Right renal cortex interstitium (tissue), 3 donors: ENCODE results near the gene SLC45A3. TPM values are rescaled to one million over a fixed set of nuclear protein-coding genes. Genes with fewer than 3 reads are reported as not detected.

ENCODE experiments used
- DNase-seq, 3 donors: peaks; one replicate each; pipeline ENCODE4 v3.0.0-alpha.2; 2013; ENCODE audit warnings: low read depth in 3 of 3, low spot score in 2 of 3
- polyA plus RNA-seq, 3 donors: library from polyadenylated mRNA; unstranded; fragments of 120-200 nt; gene quantifications; one replicate each; pipeline ENCODE4 v1.2.1, GENCODE V29; 2013; ENCODE audit not compliant: insufficient read length in 3 of 3

The SLC45A3 gene
- polyA plus RNA-seq, 3 donors = 6.8 to 8.2 (median 6.9) TPM

DNA sequence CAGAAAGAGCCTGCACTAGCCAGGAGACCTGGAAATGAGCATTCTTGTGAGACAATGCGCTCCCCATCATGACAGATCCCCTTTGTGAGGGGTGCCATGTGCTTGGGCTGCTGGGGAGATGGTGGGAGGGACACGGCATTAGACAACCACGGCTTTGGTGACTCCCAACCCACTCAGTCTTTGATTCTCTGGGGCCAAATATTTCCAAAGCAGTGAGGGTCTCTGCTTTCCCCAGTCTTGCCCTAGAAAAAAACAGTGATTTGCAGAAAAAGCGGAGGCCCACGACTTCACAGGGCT, 10.2 kb downstream of the SLC45A3 start:
- DNase-seq = no peak

DNA sequence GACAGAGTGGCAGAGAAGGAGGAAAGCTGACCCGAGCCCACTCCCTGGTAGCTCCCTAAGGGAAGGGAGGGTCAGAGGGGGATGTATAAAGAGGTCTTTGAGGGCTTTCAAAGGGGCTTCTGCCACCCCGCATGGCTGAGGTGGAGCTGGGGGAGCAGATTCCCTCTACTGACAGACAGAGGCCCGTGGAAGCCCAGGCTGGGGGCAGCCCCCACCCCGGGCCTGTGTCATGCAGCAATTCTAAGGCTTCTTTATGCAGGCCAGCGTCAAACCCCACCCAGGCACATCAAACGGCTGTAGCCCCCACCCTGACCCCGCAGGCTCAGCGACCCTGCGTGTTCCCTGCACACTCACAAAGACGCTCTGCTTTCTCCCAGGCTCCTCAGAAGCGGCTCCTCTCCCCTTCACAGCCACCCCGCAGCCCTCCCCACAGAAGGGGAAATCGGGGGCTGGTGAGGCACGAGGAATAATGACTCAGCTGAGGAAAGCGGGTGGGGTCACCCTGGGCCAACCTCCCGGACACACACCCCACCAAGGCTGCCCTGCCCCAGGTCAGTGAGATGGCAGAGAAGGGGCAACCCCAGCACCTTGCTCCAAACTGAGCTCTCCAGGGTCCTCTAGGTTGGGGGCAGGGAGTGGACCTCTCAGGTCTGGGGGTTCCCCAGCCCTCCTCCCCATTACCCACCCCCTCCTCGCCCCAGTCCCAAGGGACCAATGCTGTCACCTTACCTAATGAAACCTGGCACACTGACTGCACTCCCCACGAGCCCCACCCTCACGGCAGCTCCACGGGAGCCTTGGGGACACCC, 10.8 kb downstream of the SLC45A3 start:
- no peak for DNase-seq

DNA sequence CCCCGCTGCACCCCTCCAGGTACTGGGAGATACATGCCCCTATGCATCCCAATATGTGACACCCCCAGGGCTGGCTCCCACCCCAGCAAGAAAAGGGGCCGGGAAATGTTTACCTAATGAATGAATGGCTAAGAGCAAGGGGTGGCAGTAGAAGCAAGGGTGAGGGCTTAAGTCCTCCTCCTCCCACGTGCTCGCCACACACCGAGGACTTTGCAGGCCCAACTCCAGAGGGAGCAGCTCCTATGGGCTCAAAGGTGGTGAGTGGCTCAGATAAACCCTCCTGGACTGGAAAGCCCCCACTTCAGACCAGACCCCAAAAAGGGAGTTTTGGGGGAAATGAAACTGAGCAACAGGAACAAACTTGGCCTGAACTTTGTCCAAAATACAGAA, 11.4 kb downstream of the SLC45A3 start:
- no peak for DNase-seq

DNA sequence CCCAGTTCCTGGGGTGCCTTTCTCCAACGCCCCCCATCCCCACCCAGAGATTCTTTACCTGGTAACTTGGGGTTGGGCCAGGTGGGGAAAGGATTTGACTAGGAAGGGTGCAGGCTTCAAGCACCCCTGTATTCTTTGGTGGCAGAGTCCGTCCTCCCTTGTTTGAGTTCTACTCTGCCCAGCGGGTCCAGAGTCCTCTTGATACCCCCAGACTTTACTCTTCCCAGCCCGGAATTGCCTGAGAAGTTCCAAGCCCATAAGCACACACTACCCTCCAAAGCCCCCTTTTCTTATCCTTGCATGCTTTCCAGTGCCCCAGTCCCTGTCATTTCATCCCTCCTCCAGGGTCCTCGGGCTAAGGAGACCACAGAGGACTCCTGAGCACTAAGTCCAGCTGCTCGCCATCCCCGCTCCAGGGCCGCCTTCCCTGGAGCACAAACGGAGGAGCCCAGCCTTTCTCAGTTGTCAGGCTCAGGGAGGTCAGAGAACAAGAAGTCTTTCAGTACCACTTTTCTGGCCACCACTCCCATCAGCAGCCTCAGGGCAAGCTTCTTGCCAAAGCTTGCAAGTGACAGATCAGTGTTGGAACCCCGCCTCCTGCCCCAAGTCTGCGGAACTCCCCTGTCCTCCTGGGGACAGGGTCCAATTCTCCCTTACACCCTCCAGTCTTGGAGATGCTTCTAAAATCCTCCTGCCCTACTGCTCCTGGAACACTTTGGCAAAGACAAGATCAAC, 12.2 kb downstream of the SLC45A3 start:
- DNase-seq = no peak

DNA sequence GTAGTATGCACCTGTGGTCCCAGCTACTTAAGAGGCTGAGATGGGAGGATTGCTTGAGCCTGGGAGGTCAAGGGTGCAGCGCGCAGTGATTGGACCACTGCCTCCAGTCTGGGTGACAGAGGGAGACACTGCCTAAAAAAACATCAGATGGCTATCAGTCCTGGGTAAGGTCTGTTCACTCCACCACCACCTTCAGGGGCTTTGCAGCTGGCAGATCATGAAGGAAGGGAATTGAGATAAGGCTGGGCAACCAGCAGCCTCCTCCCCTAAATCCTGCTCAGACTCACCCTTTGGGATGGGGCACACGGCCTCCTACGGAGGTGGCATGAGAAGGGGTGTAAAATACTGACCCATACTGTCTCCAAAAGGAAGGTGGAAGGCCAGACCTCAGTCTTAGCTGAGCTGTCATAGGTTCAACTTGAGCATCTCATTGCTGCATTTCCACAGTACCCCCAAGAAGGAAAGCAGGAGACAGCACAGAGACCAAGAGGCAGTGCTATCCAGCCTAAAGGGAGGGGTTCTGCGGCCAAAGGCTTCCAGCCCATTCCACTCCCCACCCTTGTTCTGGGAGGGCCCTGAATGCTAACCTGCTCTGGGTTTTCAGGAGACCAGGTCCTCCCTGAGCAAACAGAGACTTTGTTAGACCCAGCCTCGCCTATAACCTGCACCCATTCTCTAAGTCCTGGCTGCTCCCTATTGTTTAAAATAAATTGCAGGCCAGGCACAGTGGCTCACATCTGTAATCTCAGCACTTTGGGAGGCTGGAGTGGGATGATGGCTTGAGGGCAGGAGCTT, 13.7 kb downstream of the SLC45A3 start:
- DNase-seq = no peak

DNA sequence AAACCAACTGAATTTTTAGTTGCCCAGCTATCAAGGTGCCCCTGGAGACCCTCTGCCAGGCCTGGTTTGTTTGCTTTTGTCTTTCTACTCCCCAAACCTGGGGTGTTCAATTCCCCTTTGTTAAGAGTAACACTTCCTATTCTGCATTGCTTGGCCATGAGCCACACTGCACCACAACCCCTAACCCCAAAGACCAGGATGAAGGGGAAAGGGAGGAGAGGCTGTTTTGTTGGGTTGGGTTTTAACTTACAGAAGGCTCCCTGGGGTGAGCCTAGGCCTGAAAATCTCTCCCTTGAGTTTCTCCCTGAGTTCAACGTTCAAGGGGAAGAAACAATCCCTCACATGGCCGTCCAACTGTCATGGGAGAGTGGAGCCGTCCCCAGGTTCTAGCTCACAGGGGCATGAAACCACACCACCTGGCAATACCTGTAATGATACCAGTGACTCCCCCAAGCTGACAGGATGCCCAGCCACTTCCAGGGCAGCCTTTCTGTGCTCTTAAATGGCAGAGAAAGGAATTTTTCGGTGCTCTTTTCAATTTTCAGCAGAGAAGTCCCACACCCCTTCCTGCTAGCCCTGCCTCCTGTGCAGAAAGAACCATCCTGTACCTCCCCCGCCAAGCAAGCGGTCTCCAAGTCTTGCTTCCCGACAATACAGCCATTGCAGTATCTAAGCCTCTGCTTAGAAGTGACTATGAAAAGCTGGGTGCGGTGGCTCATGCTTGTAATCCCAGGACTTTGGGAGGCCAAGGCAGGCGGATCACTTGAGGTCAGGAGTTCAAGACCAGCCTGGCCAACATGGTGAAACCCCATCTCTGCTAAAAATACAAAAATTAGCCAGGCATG, 14.9 kb downstream of the SLC45A3 start:
- no peak for DNase-seq

DNA sequence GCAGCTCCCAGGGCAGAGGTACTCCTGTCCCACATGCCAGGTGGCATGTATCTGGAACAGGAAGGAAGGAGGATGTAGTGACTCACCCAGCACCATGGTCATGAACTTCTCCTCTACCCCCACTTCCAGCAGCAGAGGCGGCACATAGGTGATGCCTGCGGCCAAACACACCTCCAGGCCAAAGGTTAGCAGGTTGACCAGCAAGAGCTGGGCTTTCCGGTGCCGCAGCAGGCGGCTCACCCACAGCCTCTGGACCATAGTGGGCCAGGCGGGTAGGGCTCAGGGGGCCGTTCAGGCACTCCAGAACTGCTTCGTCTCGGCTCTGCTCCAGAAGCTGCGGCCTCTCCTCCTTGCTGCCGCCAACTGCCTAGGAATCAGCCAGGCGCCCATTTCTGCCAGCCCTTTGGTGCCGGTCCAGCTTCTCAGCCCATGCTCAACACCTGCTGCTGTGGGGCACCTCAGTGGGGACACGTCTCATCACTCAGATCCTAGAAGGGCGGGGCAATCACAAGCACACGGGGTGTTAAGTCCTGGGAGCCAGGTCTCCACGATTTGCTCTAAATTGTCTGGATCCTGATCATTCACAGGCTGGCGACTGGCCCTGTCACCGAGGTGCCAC, 15.8 kb downstream of the SLC45A3 start:
- no peak for DNase-seq

DNA sequence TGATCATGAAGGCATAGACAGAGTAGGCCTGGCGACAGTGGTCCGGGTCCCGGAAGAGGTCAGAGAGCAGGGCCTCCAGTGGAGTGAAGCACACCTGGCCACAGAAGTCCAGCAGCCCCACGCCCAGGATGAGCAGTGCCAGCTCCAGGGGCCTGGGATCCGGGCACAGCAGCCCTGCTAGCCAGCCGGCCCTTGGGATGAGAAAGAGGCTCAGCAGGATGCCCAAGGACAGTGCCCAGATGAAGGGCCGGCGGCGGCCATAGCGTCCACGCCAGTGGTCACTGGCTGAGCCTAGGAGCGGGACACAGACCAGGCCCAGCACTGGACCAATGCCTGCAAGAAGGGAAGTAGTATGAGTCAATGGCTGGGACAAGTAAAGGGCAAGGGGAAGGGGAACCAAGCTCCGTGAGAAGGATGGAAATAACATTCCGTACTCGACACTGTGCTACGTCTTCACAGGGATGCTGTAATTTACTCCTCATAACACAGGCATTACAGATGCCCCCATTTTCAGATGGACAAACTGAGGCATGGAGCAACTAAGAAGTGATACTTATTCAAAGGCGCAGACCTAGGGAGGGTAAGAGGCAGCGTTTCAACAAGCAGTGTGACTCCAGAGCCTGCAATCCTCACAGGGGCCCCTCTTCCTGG, 16.9 kb downstream of the SLC45A3 start:
- DNase-seq = no peak

DNA sequence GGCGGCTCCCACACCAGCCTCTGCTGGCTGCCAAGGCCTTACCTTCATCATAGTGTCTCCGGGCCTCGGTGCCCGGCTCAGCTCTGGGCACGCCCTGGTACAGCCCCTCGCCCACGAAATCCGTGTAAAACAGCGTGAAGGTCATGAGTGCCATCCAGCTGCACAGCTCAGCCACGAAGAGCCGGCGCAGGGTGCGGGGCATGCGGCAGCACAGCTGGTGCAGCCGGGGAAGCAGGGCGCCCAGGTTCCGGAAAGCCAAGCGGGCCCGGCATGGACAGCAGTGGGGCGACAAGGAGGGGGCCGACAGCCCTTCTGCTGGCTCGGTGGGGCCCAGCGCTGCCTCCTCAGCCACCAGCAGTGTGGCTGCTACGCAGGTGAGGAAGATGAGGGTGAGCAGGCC, 17.5 kb downstream of the SLC45A3 start:
- DNase-seq = no peak

DNA sequence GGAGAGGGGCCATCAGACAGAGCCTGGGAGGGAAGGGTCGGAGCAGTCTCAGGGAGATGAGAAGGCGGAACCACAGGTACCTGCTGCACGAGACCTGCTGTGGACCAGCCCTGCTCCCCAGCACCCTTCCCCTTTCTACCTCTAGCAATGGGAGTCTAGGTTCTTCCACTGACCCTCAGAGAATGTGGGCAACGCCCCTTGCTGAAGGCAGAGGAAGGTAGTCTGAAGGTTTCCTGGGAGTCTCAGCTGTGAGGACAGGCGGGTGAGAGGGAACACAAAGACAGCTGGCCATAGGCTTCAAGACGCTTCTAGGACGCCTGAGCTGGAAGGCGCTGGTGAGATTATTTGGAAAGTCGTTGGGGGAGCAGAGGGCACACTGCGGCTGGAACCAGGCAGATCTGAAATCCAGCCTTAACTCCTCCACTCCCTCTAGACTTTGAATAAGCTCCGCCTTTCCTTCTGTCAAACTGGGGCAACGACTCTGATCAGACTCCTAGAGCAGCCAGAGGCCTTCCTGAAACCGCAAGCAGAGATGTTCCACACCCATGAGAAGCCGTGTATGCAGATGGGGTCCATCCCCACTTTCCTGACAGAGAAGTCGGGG, 18.1 kb downstream of the SLC45A3 start:
- DNase-seq = no peak

DNA sequence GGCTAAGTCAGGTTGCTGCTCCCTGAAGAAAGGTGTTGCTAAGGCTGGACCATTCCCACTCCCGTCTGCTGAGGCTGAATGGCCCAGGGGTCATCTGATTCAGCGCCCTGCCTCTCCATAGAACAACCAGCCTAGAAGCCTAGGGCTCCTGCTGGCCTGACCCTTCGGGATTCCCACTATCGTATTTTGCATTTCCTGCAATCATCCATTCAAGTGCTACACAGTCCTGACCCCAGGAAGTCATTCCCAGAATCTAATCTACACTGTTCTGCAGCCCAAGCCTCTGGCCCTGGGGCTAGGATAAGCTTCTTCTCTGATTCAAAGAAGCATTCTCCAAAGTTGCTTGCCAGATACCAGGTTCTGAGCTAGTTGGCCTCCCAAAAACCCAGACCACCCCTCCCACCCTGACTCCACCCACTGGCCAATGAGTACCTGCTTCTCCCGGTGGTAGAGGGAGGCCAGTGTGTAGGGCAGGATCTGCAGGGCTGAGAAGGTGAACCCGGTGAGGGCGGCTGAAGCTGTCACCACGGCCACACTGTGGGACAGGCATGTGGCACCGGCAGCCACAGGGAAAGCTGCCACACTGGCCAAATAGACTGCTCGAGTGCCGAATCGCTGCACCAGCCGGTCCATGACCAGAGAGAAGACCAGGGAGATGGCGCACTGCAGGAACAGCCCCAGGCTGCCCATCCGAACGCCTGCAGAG, 18.7 kb downstream of the SLC45A3 start:
- no peak for DNase-seq

DNA sequence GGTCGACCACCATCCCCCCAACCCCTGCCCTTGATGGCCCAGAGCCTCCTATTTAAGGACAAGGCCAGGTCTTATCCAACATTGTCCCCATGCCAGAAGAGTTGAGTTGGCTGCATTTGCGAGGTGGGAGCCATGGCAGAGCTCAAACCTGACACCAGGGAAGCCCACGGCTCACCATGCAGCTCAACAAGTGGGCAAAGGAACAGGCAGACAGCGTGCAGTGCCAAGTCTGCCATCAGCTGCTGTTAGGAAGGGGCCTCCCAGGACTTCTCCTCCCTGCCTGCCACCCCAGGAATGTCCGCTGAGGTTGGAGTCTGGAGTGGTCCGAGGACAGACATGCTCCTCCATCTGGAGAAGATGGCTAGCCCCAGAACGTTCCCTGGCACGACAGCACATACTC, 19.9 kb downstream of the SLC45A3 start:
- no peak for DNase-seq

DNA sequence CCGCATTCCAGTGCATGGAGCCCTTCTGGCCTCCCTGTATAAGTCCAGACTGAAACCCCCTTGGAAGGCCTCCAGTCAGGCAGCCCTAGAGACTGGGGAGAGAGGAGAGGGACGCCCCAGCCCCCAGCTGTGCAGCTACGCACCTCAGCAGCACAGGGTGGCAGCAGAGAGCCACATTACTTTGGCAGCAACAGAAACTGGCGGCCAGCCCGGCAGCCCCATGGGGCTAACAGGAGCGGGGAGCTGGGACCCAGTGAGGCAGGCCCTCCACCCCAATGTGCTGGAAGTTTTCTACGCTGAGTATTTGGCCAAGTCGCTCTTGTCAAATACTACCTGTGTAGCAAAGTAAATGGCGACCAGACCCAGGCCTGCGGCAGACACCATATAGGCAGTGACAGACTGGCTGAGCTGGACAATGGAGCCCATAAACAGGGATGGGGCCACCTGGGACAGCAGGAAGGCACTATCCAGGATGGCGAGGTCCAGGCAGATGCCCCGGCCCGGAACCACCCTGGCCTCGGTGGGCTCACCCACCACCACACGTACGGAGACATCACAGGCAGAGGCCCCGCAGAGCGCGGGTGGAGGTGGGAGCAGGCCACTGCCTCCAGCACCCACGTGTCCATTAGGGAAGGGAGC, 21.2 kb downstream of the SLC45A3 start:
- no peak for DNase-seq

DNA sequence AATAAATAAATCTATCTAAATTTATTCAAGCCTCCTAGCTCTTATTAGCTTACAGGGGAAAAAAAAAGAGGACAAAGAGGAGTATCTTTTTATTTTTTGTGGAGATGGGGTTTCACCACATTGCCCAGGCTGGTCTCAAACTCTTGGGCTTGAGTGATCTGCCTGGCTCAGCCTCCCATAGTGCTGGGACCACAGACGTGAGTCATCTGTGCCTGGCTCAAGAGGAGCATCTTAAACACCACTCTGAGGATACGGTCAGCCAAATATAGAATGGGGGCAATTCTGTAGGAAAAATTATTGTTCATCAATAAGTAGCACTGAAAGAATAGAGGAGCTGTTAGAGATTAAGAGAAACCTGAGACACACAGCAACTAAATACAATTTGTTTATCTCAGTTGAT, 24.1 kb downstream of the SLC45A3 start:
- no peak for DNase-seq

DNA sequence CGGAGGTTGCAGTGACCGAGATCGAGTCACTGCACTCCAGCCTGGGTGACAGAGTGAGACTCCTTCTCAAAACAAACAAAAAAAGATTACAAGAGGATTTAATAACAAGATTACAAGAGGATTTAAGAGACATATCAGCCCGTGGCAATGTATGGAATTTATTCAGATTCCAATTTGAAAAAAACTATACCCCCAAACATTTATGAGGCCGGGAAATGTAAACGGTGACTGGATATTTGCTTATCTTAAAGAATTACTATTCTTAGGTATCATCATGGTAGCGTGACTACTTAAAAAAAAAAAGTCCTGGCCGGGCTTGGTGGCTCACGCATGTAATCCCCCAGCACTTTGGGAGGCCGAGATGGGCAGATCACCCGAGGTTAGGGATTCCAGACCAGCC, 27.3 kb downstream of the SLC45A3 start:
- DNase-seq = no peak

DNA sequence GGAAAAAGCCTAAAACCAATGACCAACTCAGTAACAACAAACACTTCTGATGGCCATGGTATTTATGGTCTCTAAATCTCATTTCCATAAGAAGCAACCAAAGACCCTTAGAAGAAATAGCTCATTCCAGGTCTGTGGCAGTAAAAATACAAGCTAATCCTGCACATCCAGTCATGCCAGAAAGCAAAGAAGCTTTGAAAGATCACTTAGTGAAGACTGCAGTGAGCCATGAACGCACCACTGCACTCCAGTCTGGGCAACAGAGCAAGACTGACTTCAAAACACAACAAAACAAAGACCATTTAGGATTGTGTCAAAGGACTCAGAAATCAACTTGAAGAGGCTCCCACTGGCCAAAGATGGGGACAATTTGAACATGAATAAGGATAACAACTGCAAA, 30.1 kb downstream of the SLC45A3 start:
- no peak for DNase-seq

DNA sequence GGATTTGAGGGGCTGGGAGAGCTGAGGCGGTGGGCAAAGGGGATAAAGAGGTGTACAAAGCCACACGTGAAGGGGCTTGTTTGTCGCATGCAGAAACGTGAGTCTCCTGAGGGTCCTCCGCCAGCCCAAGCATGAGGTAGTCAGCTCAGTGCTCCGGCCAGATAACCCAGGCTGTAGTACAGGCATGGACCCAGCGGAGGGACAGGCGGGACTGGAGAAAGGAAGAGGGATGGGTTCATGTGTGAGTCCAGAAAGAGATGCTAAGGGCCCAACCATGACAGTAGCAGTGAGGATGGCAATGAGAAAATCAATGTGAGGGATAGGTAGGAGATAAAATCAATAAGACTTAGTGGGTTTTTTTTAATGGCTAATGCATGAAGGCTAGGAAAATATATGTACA, 34.8 kb downstream of the SLC45A3 start:
- no peak for DNase-seq

DNA sequence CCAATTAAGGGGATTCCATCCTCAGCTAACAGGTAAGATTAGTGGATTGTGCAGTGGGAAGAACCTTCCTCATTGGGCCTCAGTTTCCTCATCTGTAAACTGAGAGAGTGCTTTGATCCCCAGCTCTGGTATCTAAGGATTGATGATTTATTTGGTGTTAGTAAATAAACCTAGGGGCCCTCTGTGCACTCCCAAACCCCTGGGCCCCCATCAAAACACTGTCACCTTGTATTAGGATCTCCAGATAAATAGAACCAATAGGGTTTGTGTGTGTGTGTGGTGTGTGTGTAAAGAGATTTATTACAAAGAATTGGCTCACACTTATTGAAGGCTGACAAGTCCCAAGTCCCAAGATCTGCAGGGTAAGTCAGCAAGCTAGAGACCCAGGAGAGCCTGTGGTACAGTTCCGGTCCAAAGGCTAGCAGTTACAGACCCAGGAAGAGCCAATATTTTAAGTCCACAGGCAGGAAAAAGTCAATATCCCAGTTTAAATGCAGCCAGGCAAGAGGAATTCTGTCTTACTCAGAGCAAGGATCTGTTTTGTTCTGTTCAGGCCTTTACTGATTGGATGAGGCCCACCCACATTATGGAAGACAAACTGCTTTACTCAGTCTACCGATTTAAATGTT, 37.5 kb downstream of the SLC45A3 start:
- no peak for DNase-seq
